K562 (cell line): ENCODE measurements around the gene CD163. TPM values are rescaled to one million over a fixed set of nuclear protein-coding genes. Genes with fewer than 3 reads are reported as not detected.

Experiments used
- DACH1 ChIP-seq: fragments of 450-650 bp; IDR thresholded peaks from 2 replicates; pipeline ENCODE4 v1.6.1; 2018; ENCODE audit not compliant: partially characterized antibody
- EP400 ChIP-seq: fragments of 450-650 bp; IDR thresholded peaks from 2 replicates; pipeline ENCODE4 v1.6.1; 2017; ENCODE audit warnings: antibody characterized with exemption, mild to moderate bottlenecking, moderate library complexity
- EZH2 ChIP-seq: IDR thresholded peaks from 2 replicates; pipeline ENCODE4 v1.6.1; 2012; ENCODE audit warnings: low read depth, mild to moderate bottlenecking, inconsistent platforms, low read length, borderline replicate concordance
- NCOR1 ChIP-seq: fragments of 450-650 bp; IDR thresholded peaks from 2 replicates; pipeline ENCODE4 v1.6.1; 2016; ENCODE audit warnings: mild to moderate bottlenecking, moderate library complexity
- RFX5 ChIP-seq: IDR thresholded peaks from 2 replicates; pipeline ENCODE4 v1.6.1; 2011; ENCODE audit warnings: low read depth, mild to moderate bottlenecking, improper control_type of control experiment, low read length
- SMARCA4 ChIP-seq: fragments of 450-650 bp; IDR thresholded peaks from 2 replicates; pipeline ENCODE4 v1.6.1; 2016
- WHSC1 ChIP-seq: IDR thresholded peaks from one replicate; pipeline ENCODE4 v1.6.1; 2012; ENCODE audit warnings: low read length, control low read depth, inconsistent platforms
- ZNF3 ChIP-seq: fragments of 250-450 bp; sonication (Bioruptor Pico); IDR thresholded peaks from 2 replicates; pipeline ENCODE4 v1.5.0; 2021; ENCODE audit warnings: mild to moderate bottlenecking, moderate library complexity
- polyA plus RNA-seq, 8 experiments: library from polyadenylated mRNA; depleted of rRNA in 4 of 8; stranded (reverse) in 5 of 8; unstranded in 3 of 8; fragments of >200 nt; fragmentation: Nextera tagmentation in 2 of 8; fragmentation: Illumina TruSeq in 1 of 8; extraction: Ambion mirVana in 2 of 8; extraction: Trizol in 1 of 8; gene quantifications; 2 replicates each; pipeline versions ENCODE4 v1.2.1 to v1.2.3, GENCODE V29; 2011 to 2014; ENCODE audit warnings: inconsistent platforms in 1 of 8, missing spikeins in 1 of 8
- total RNA-seq, 7 experiments: library from RNA; depleted of rRNA in 6 of 7; stranded (reverse); fragments of >200 nt in 6 of 7; fragmentation: Illumina TruSeq in 2 of 7; extraction: Trizol in 2 of 7; gene quantifications; 2 replicates each; pipeline versions ENCODE4 v1.2.1 to v1.2.3, GENCODE V29; 2011 to 2021; ENCODE audit warnings: low replicate concordance in 1 of 7
- TF ChIP-seq, protein P1 (sequence below): fragments of 250-450 bp; sonication (Bioruptor Pico); IDR thresholded peaks from 2 replicates; pipeline ENCODE4 v1.8.0; 2021; ENCODE audit warnings: moderate library complexity, mild to moderate bottlenecking, inconsistent platforms
- TF ChIP-seq, protein P2 (sequence below): fragments of 450-650 bp; formaldehyde crosslinking; IDR thresholded peaks from 2 replicates; pipeline ENCODE4 v1.4.0; 2020; ENCODE audit warnings: mild to moderate bottlenecking, moderate library complexity
- TF ChIP-seq, protein P3 (sequence below): sonication (generic); formaldehyde crosslinking; IDR thresholded peaks from 2 replicates; pipeline ENCODE4 v1.8.0; 2022; ENCODE audit warnings: mild to moderate bottlenecking, missing genetic modification reagents
- TF ChIP-seq, protein P4 (sequence below): fragments of 450-650 bp; IDR thresholded peaks from 2 replicates; pipeline ENCODE4 v1.6.1; 2016; ENCODE audit warnings: antibody characterized with exemption

The CD163 gene
- total and polyA plus RNA-seq, 9 of the 15 experiments (the other 6 are each of a cell fraction or from before 2014, with no cell fraction given), result 0.62 TPM; not detected in 8

DNA sequence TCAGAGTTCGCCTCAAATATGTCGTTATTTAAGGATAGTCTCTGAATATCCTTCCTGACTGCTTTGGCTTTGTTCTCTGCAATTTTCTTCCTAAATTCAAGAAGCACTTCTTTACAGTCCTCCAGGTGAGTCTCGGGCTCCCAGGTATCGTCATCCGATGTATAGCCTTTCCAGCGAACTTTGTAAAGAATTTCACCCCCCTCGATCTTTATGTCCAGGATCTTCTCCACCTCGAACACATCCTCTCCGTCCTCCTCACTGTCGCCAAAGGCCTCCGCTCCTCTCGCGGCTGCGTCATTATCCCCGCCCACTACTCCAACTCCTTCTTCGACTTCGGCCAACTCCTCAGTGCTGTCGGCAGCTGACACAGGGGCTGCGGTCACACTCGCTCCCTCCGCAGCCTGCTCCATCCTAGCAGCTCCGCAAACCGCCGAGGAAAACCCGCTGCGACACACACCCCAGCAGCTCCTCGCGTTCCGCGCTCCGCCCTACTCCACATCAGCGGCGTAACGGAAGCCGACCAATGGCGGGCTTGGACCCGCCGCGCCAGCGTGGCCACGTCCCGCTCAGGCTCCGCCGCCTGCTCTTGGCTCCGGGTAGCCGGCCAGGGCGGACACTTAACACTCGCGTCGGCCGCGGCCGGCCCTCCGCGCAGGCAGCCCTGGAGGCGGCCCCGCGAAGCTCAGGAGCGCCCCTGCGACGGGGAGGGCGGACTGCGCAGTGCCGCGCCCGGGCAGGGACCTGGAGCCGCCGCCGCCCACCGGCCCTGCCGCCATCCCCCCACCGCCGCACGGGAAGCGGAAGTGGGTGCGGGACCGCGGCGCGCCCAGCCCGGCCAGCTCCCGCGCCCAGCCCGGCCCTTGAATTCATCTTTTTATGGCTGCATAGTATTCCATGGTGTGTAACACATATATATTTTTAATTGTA is 63.7 kb downstream of the CD163 start (continued):
- TF ChIP-seq EZH2 (no peak), EP400 (peak; percentile 69), SMARCA4 (no peak), NCOR1 (no peak), DACH1 (no peak), RFX5 (no peak), WHSC1 (no peak), ZNF3 (CRISPR knock-in tag) (no peak)
- TF ChIP-seq, protein P1, sequence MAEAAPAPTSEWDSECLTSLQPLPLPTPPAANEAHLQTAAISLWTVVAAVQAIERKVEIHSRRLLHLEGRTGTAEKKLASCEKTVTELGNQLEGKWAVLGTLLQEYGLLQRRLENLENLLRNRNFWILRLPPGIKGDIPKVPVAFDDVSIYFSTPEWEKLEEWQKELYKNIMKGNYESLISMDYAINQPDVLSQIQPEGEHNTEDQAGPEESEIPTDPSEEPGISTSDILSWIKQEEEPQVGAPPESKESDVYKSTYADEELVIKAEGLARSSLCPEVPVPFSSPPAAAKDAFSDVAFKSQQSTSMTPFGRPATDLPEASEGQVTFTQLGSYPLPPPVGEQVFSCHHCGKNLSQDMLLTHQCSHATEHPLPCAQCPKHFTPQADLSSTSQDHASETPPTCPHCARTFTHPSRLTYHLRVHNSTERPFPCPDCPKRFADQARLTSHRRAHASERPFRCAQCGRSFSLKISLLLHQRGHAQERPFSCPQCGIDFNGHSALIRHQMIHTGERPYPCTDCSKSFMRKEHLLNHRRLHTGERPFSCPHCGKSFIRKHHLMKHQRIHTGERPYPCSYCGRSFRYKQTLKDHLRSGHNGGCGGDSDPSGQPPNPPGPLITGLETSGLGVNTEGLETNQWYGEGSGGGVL (CRISPR knock-in tag), result no peak
- TF ChIP-seq, protein P2, sequence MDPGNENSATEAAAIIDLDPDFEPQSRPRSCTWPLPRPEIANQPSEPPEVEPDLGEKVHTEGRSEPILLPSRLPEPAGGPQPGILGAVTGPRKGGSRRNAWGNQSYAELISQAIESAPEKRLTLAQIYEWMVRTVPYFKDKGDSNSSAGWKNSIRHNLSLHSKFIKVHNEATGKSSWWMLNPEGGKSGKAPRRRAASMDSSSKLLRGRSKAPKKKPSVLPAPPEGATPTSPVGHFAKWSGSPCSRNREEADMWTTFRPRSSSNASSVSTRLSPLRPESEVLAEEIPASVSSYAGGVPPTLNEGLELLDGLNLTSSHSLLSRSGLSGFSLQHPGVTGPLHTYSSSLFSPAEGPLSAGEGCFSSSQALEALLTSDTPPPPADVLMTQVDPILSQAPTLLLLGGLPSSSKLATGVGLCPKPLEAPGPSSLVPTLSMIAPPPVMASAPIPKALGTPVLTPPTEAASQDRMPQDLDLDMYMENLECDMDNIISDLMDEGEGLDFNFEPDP (CRISPR knock-in tag), result no peak
- TF ChIP-seq, protein P3, sequence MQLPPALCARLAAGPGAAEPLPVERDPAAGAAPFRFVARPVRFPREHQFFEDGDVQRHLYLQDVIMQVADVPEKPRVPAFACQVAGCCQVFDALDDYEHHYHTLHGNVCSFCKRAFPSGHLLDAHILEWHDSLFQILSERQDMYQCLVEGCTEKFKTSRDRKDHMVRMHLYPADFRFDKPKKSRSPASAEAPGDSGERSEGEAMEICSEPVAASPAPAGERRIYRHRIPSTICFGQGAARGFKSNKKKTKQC (CRISPR knock-in tag), result no peak
- TF ChIP-seq, protein P4, sequence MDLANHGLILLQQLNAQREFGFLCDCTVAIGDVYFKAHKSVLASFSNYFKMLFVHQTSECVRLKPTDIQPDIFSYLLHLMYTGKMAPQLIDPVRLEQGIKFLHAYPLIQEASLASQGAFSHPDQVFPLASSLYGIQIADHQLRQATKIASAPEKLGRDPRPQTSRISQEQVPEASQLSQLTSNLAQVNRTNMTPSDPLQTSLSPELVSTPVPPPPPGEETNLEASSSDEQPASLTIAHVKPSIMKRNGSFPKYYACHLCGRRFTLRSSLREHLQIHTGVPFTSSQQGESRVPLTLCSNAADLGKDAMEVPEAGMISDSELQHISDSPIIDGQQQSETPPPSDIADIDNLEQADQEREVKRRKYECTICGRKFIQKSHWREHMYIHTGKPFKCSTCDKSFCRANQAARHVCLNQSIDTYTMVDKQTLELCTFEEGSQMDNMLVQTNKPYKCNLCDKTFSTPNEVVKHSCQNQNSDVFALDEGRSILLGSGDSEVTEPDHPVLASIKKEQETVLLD, result no peak
